Kidney (tissue), 14 donors: ENCODE results near the gene SSBP4. TPM values are rescaled to one million over a fixed set of nuclear protein-coding genes. Genes with fewer than 3 reads are reported as not detected.

Source experiments
- DNase-seq, 5 donors: peaks; one replicate each; pipeline ENCODE4 v3.0.0-alpha.2; 2013 to 2020
- FAIRE-seq: peaks from 2 replicates; lab custom pipeline; 2012; peaks lifted over from hg19 to GRCh38; lab: Jason Lieb, UNC
- H3K27ac ChIP-seq, 2 donors: one replicate each; pipeline ENCODE4 v1.7.0; 2013; ENCODE audit warnings: low read depth in 2 of 2, low read length in 2 of 2, inconsistent platforms in 1 of 2
- H3K27me3 ChIP-seq: one replicate; pipeline ENCODE4 v1.7.1; 2013; ENCODE audit warnings: low read length, inconsistent platforms; ENCODE audit not compliant: control insufficient read depth, insufficient read depth
- H3K36me3 ChIP-seq, 3 donors: one replicate each; pipeline versions ENCODE4 v1.7.0 to v1.7.1; 2013; ENCODE audit warnings: low read length in 3 of 3, control low read depth in 1 of 3, inconsistent platforms in 1 of 3; ENCODE audit not compliant: insufficient read depth in 3 of 3, control insufficient read depth in 2 of 3
- H3K4me1 ChIP-seq, 3 donors: one replicate each; pipeline versions ENCODE4 v1.7.0 to v1.7.1; 2013; ENCODE audit warnings: low read length in 3 of 3, inconsistent platforms in 1 of 3, low read depth in 1 of 3; ENCODE audit not compliant: control insufficient read depth in 2 of 3, insufficient read depth in 2 of 3
- H3K4me3 ChIP-seq, 3 donors: one replicate each; pipeline versions ENCODE4 v1.7.0 to v1.8.1; 2013; ENCODE audit warnings: low read length in 3 of 3, control low read depth in 1 of 3, inconsistent platforms in 1 of 3
- H3K9ac ChIP-seq, 3 donors: one replicate each; pipeline versions ENCODE4 v1.7.0 to v1.7.1; 2013; ENCODE audit warnings: low read length in 3 of 3, control low read depth in 1 of 3, inconsistent platforms in 1 of 3
- H3K9me3 ChIP-seq, 3 donors: one replicate each; pipeline versions ENCODE4 v1.7.0 to v1.7.1; 2013; ENCODE audit warnings: low read length in 3 of 3, control low read depth in 1 of 3, inconsistent platforms in 1 of 3; ENCODE audit not compliant: control insufficient read depth in 2 of 3, insufficient read depth in 1 of 3
- intact Hi-C: fragments of 100-400 bp; cut with DNase I; formaldehyde crosslinking; loops from one replicate; pipeline ENCODE4 v1.11.1; 2022
- polyA plus RNA-seq: library from polyadenylated mRNA; stranded (reverse); fragments of 350-450 nt; fragmentation: Illumina TruSeq; extraction: RNeasy Lipid Tissue Mini Kit (QIAGEN cat#74804); gene quantifications from one replicate; pipeline ENCODE4 v1.2.3, GENCODE V29; 2014; ENCODE audit warnings: low read depth, low replicate concordance; ENCODE audit not compliant: insufficient read depth
- total RNA-seq: library from RNA; stranded (reverse); fragmentation: NEBNext Ultra II Directional; extraction: Animal tissue kit (Norgen Biotek cat#: 25700); gene quantifications from one replicate; pipeline ENCODE4 v1.2.1, GENCODE V29; 2021
- TF ChIP-seq, protein P1 (sequence below): IDR thresholded peaks from 3 replicates; pipeline ENCODE4 v1.5.1; 2012; ENCODE audit warnings: mild to moderate bottlenecking, moderate library complexity, borderline replicate concordance; ENCODE audit not compliant: insufficient read depth; ENCODE audit errors: extremely low read depth
- donor health status: control.
- donor health status: control.
- donor health status: control.
- donor health status: control.
- donor health status: control.
- donor health status: DM: yes; HTN: yes; CAD: no.
- donor health status: Normal renal cell carcinoma (clear cell type).

The SSBP4 gene
- total and polyA plus RNA-seq, 2 donors from 2014 or later, result 64.9 to 74.9 TPM

- no peaks in the 10 kb centered on the region for H3K27me3 ChIP-seq
- peaks cover 0 to 19% (median 5%) of the 10 kb centered on the region in 3 donors for H3K4me1 ChIP-seq
- no peak overlapping the region for H3K9ac ChIP-seq
- TF ChIP-seq, protein P1, sequence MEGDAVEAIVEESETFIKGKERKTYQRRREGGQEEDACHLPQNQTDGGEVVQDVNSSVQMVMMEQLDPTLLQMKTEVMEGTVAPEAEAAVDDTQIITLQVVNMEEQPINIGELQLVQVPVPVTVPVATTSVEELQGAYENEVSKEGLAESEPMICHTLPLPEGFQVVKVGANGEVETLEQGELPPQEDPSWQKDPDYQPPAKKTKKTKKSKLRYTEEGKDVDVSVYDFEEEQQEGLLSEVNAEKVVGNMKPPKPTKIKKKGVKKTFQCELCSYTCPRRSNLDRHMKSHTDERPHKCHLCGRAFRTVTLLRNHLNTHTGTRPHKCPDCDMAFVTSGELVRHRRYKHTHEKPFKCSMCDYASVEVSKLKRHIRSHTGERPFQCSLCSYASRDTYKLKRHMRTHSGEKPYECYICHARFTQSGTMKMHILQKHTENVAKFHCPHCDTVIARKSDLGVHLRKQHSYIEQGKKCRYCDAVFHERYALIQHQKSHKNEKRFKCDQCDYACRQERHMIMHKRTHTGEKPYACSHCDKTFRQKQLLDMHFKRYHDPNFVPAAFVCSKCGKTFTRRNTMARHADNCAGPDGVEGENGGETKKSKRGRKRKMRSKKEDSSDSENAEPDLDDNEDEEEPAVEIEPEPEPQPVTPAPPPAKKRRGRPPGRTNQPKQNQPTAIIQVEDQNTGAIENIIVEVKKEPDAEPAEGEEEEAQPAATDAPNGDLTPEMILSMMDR, result no peak
- no peak overlapping the region for H3K27ac ChIP-seq
- FAIRE-seq (no peak), DNase-seq (peak in 1 of 5 donors; percentile 71)
- H3K9me3 ChIP-seq, result no peaks in the 10 kb centered on the region
- H3K36me3 ChIP-seq, result no peaks in the 10 kb centered on the region
- intact Hi-C loops, result no loop called here
- H3K4me3 ChIP-seq, result no peak overlapping the region
Observed at GRCh38 chr19:18423258-18424020, 4.2 kb downstream of the SSBP4 start.

- TF ChIP-seq, protein P1, result no peak
- intact Hi-C loops, result no loop called here
- no peak for FAIRE-seq
- H3K4me1 ChIP-seq, result peaks cover 0 to 13% (median 0%) of the 10 kb centered on the region in 3 donors
- H3K27ac ChIP-seq, result no peak overlapping the region
- no peak overlapping the region for H3K9ac ChIP-seq
- no peak overlapping the region for H3K4me3 ChIP-seq
- DNase-seq, result no peak
- H3K9me3 ChIP-seq, result no peaks in the 10 kb centered on the region
- no peaks in the 10 kb centered on the region for H3K36me3 ChIP-seq
- H3K27me3 ChIP-seq, result no peaks in the 10 kb centered on the region
Observed at GRCh38 chr19:18424122-18424889, 5.1 kb downstream of the SSBP4 start.

DNA sequence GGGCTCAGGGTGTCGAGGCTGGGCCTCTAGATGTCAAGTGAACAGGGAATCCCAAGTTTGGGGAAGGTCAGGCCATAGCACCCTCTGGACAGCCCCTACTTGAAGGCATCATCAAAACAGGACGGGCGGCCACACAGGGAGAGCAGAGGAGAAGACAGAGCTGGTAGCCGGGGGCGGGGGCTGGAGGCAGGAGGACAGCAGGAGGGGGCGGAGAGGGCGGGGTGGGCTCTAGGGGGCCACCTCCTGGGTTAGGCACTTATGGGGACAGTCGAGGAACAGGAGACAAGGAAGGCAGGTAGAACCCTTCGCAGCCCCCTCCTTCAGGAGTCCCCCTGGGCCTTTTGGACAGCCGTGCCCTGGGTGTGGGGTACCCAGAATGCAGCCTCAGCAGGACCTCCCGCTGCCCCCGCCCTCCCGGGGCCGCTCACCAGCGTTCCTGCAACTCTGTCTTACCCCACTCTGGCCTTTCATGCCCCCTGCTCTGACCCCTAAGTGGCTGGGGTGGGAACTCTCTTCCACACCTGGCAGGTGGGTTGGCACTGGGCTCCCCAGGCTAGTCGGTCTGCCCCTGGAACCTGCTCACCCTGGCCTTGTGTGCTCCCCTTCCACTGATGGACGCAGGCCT is 5.8 kb downstream of the SSBP4 start:
- Histone ChIP-seq H3K36me3 (no peaks in the 10 kb centered on the region), H3K4me3 (no peak overlapping the region), H3K9ac (no peak overlapping the region), H3K4me1 (peaks cover 0 to 17% (median 0%) of the 10 kb centered on the region in 3 donors), H3K27ac (no peak overlapping the region), H3K9me3 (no peaks in the 10 kb centered on the region), H3K27me3 (no peaks in the 10 kb centered on the region)
- TF ChIP-seq, protein P1, result no peak
- intact Hi-C loops, result no loop called here
- FAIRE-seq (no peak), DNase-seq (no peak)
